GM23338 (cell line): ENCODE data around the gene NCAPD2. TPM values are rescaled to one million over a fixed set of nuclear protein-coding genes. Genes with fewer than 3 reads are reported as not detected.

Experiments used
- ATAC-seq: fragments of 200-7000 bp; cut with Tn5 transposase; 3 replicates; pipeline ENCODE4 v1.9.1; 2020
- DNase-seq: peaks from one replicate; pipeline ENCODE4 v3.0.0-alpha.2; 2015; ENCODE audit warnings: low spot score
- H2AFZ ChIP-seq: fragments of 200-600 bp; sonication (generic); 2 replicates; pipeline ENCODE4 v1.8.0; 2016; ENCODE audit warnings: antibody characterized with exemption, mild to moderate bottlenecking, moderate library complexity
- H3F3A ChIP-seq: fragments of 200-600 bp; sonication (generic); replicated peaks from 2 replicates; pipeline ENCODE4 v1.8.0; 2017; ENCODE audit warnings: antibody characterized with exemption, mixed run types, low read depth
- H3K27ac ChIP-seq: fragments of 200-600 bp; sonication (generic); 2 replicates; pipeline ENCODE4 v1.6.1; 2016; ENCODE audit warnings: low read depth
- H3K27me3 ChIP-seq: fragments of 200-600 bp; sonication (generic); 2 replicates; pipeline ENCODE4 v1.8.0; 2016; ENCODE audit warnings: mild to moderate bottlenecking, mixed run types, moderate library complexity; ENCODE audit not compliant: insufficient read depth
- H3K36me3 ChIP-seq: fragments of 200-600 bp; sonication (generic); 2 replicates; pipeline ENCODE4 v1.8.0; 2016; ENCODE audit warnings: mild to moderate bottlenecking; ENCODE audit not compliant: insufficient read depth
- H3K4me1 ChIP-seq: fragments of 200-600 bp; sonication (generic); 2 replicates; pipeline ENCODE4 v1.8.0; 2016; ENCODE audit warnings: mild to moderate bottlenecking, moderate library complexity; ENCODE audit not compliant: insufficient read depth
- H3K4me2 ChIP-seq: fragments of 200-600 bp; sonication (generic); 2 replicates; pipeline ENCODE4 v1.7.1; 2017; ENCODE audit warnings: mixed run types
- H3K4me3 ChIP-seq: fragments of 200-600 bp; sonication (generic); 2 replicates; pipeline ENCODE4 v1.6.1; 2016; ENCODE audit warnings: mixed run types
- H3K79me2 ChIP-seq: fragments of 200-600 bp; sonication (generic); replicated peaks from 2 replicates; pipeline ENCODE4 v1.8.0; 2017; ENCODE audit warnings: mild to moderate bottlenecking; ENCODE audit not compliant: insufficient read depth
- H3K9me2 ChIP-seq: fragments of 200-600 bp; sonication (generic); 2 replicates; pipeline ENCODE4 v1.8.0; 2017; ENCODE audit not compliant: insufficient read depth
- H4K20me1 ChIP-seq: fragments of 200-600 bp; sonication (generic); replicated peaks from 2 replicates; pipeline ENCODE4 v1.8.0; 2017; ENCODE audit warnings: mild to moderate bottlenecking; ENCODE audit not compliant: insufficient read depth
- H3K27ac Mint-ChIP-seq: 2 replicates; pipeline ENCODE4 v1.8.0; 2020; ENCODE audit warnings: inconsistent platforms, mild to moderate bottlenecking, moderate library complexity, mixed read lengths
- H3K27me3 Mint-ChIP-seq: 3 replicates; pipeline ENCODE4 v1.8.0; 2022; ENCODE audit warnings: low read depth, mild to moderate bottlenecking, moderate library complexity, mixed read lengths, inconsistent platforms; ENCODE audit not compliant: insufficient read depth, poor library complexity
- H3K36me3 Mint-ChIP-seq: 3 replicates; pipeline ENCODE4 v1.8.0; 2021; ENCODE audit warnings: low read depth, mild to moderate bottlenecking, inconsistent platforms, moderate library complexity, mixed read lengths
- H3K4me1 Mint-ChIP-seq: 3 replicates; pipeline ENCODE4 v1.8.0; 2020; ENCODE audit warnings: mild to moderate bottlenecking, inconsistent platforms, mixed read lengths
- H3K4me3 Mint-ChIP-seq: 3 replicates; pipeline ENCODE4 v1.8.0; 2021; ENCODE audit warnings: moderate library complexity, mild to moderate bottlenecking, inconsistent platforms, mixed read lengths
- H3K9me3 Mint-ChIP-seq: 3 replicates; pipeline ENCODE4 v1.8.0; 2020; ENCODE audit warnings: moderate library complexity, mild to moderate bottlenecking, inconsistent platforms, mixed read lengths
- CREB1 ChIP-seq: fragments of 250-450 bp; sonication (Bioruptor Pico); IDR thresholded peaks from 2 replicates; pipeline ENCODE4 v1.5.0; 2020; ENCODE audit warnings: low read depth, mild to moderate bottlenecking, moderate library complexity
- CTCF ChIP-seq, 2 experiments: fragments of 200-600 bp in 1 of 2; sonication (generic) in 1 of 2; conservative IDR thresholded peaks; 2 replicates each; pipeline versions ENCODE4 v1.5.1 to v1.6.1; 2016 to 2017; ENCODE audit warnings: antibody characterized with exemption in 2 of 2, low read depth in 2 of 2, mild to moderate bottlenecking in 2 of 2, moderate library complexity in 1 of 2
- REST ChIP-seq: IDR thresholded peaks from one replicate; pipeline ENCODE4 v1.6.1; 2018; ENCODE audit warnings: antibody characterized with exemption; ENCODE audit not compliant: unreplicated experiment
- ZNF114 ChIP-seq: fragments of 250-450 bp; sonication (Bioruptor Pico); IDR thresholded peaks from 2 replicates; pipeline ENCODE4 v1.5.0; 2020; ENCODE audit warnings: mild to moderate bottlenecking, moderate library complexity
- polyA plus RNA-seq: library from polyadenylated mRNA; unstranded; fragments of >200 nt; fragmentation: Nextera tagmentation; extraction: Ambion mirVana; gene quantifications from 2 replicates; pipeline ENCODE4 v1.2.1, GENCODE V29; 2016
- total RNA-seq: library from RNA; depleted of rRNA; stranded (reverse); fragments of >200 nt; shearing (Covaris generic); gene quantifications from 2 replicates; pipeline ENCODE4 v1.2.3, GENCODE V29; 2014

Gene NCAPD2
- total and polyA plus RNA-seq, 2 experiments from 2014 or later: 34.2 to 217 TPM

GRCh38 chr12:6463858-6464257 is 30.0 kb upstream of the NCAPD2 start (continued):
- TF ChIP-seq CTCF (conservative IDR thresholded peaks at IDR 0.05; ENCODE audit: low read depth in 2 of 2) (no peak), CREB1 (CRISPR knock-in tag) (no peak), REST (no peak), ZNF114 (CRISPR knock-in tag) (no peak)

GRCh38 chr12:6464531-6464930 is 29.4 kb upstream of the NCAPD2 start:
- peaks cover 13% of the 10 kb centered on the region for H3K27me3 Mint-ChIP-seq
- peaks cover 61% of the 10 kb centered on the region for H3K36me3 Mint-ChIP-seq
- no peak overlapping the region for H3K27ac Mint-ChIP-seq
- Histone ChIP-seq H3K4me2 (no peak overlapping the region), H3K4me1 (peaks cover 6% of the 10 kb centered on the region), H3F3A (0 out of 2 replicates have a peak, but pooled peaks cover 4% of the 10 kb centered on the region), H3K4me3 (no peak overlapping the region), H4K20me1 (peaks cover 8% of the 10 kb centered on the region), H3K9me2 (no peaks in the 10 kb centered on the region), H3K36me3 (peaks cover 12% of the 10 kb centered on the region), H3K27me3 (no peaks in the 10 kb centered on the region), H3K27ac (no peak overlapping the region), H2AFZ (no peak overlapping the region), H3K79me2 (peaks cover 14% of the 10 kb centered on the region)
- ATAC-seq (no peak), DNase-seq (no peak)
- H3K4me1 Mint-ChIP-seq: peaks cover 6% of the 10 kb centered on the region
- H3K4me3 Mint-ChIP-seq: no peak overlapping the region; the same call in 2 of the 3 replicates
- TF ChIP-seq ZNF114 (CRISPR knock-in tag) (no peak), CTCF (conservative IDR thresholded peaks at IDR 0.05; ENCODE audit: low read depth in 2 of 2) (0 out of 4 replicates have a peak, but pooled peaks of 1 of the 2 experiments have one; percentile 18)
- no peaks in the 10 kb centered on the region for H3K9me3 Mint-ChIP-seq
